Caki2 (cell line): ENCODE data around the gene GSTM5. TPM values are rescaled to one million over a fixed set of nuclear protein-coding genes. Genes with fewer than 3 reads are reported as not detected.
"Not testable (repeated sequence)": the region's sequence is repeated elsewhere in the genome, so short reads cannot be mapped to it uniquely, and the experiment has no call there.

Experiments
- DNase-seq: peaks from one replicate; pipeline ENCODE4 v3.0.0-alpha.2; 2015; ENCODE audit warnings: low read depth
- in situ Hi-C: cut with HindIII; loops from 2 replicates; pipeline ENCODE4 v1.10.0; 2016; ENCODE audit warnings: low sequenced_read_pairs, low pct_unique_long_range_greater_than_20kb, mixed read lengths
- total RNA-seq: library from RNA; depleted of rRNA; stranded (reverse); fragments of >200 nt; shearing (Covaris generic); gene quantifications from 2 replicates; pipeline ENCODE4 v1.2.3, GENCODE V29; 2014; ENCODE audit warnings: low replicate concordance

The GSTM5 gene
- total RNA-seq, 1 experiment from 2014 or later: not detected

DNA sequence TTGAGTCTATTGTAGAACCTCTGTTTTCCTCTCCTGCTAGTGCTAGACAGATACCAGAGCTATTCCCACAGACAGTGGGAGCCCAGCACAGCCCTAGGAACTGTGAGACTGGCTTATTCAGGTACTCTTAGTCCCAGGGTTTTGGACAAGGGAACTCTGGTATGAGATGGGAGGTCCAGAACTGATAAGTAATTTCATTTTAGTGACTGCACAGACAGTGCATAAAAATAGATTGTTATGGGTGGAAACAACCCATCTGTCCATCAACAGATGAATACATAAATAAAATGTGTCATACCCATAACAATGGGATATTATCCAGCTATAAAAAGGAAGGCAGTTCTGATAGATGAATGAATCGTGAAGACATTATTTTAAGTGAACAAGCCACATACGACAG is 42.7 kb downstream of the GSTM5 start:
- no peak for DNase-seq
- in situ Hi-C loops: no loop called here

DNA sequence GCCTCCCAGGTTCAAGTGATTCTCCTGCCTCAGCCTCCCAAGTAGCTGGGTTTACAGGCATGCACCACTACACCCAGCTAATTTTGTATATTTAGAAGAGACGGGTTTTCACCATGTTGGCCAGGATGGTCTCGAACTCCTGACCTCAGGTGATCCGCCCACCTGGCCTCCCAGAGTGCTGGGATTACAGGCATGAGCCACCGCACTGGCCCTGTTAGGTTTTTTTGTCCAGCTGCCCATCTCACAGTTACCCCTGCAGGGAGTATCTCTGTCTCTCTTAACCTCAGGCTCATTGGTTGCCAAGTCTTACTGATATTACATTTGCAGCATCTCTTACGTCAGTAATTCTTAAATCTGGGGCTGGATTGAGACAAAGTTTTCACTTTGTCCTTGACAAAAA is 44.3 kb downstream of the GSTM5 start:
- DNase-seq, in situ Hi-C loops: not testable (repeated sequence)

DNA sequence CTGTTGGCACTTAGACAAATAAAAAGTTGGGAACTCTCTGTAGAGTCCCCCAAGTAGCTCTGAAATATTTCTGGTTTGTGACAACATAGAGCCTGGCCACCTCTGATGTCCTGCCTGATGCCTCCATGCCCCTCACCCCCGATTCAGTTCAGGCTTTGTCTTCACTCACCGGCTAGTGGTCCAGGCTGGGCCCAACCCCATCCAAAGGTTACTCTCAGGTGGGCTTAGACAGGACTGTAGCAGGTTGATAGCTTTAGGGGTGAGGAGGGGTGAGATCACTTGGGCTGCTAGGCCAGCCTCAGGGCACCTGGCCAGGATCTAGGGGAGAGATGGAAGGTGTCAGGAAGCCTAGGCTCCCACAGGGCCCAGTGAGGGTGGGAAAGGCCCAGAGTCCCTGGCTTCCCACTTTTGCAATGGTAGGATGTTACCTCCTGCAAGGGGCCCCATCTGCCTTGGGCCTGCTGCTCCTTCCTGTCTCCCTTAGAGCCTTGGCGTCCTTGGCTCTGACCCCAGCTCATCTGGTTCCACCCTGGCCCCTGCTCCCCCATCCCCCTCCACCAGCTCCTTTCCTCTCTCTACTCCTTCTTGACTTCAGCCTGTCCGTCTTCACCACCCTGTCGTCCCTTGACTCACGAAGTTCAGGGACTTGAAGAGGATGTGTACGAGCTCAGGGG is 44.9 kb downstream of the GSTM5 start:
- in situ Hi-C loops: no loop called here
- no peak for DNase-seq

DNA sequence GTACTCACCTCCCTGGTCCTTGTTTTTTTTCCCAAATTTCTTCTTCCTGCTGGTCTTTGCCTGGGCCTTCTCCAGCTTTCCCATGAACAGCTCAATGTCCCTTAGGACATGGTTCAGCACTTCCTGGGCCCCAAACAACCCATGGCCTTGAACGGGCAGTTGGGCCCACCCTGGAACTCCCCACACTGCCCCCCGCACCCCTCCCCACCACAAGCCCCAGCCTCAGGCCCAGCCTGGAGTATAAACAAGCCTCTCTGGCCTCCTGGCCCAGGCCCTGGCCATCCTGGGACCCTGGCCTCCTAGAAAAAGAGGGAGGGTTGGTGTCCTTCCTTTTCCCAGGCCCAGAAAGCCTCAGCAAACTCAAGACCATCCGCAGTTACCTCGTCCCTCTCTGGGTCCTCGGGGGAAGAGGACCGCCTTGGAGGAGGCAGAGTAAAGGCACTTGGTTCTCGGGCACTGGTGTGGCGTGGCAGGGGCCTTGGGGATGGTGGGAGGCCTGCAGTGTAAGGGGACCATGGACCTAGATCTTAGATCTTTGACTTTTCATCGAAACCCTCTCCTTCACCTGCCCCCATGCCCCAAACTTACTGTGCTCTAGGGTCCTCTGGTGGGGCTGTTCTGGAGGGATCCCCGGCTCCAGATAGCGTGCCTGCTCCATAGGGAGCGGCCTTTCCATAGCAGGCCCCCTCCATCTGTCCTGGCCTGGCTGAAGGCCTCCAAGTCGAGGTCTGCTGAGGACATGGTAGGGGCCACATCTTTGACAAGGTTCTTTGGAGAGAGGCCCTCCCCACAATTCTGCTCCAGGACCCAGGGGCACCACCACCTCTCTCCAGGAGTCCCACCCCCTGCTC is 46.1 kb downstream of the GSTM5 start:
- DNase-seq: no peak
- in situ Hi-C loops: no loop called here

DNA sequence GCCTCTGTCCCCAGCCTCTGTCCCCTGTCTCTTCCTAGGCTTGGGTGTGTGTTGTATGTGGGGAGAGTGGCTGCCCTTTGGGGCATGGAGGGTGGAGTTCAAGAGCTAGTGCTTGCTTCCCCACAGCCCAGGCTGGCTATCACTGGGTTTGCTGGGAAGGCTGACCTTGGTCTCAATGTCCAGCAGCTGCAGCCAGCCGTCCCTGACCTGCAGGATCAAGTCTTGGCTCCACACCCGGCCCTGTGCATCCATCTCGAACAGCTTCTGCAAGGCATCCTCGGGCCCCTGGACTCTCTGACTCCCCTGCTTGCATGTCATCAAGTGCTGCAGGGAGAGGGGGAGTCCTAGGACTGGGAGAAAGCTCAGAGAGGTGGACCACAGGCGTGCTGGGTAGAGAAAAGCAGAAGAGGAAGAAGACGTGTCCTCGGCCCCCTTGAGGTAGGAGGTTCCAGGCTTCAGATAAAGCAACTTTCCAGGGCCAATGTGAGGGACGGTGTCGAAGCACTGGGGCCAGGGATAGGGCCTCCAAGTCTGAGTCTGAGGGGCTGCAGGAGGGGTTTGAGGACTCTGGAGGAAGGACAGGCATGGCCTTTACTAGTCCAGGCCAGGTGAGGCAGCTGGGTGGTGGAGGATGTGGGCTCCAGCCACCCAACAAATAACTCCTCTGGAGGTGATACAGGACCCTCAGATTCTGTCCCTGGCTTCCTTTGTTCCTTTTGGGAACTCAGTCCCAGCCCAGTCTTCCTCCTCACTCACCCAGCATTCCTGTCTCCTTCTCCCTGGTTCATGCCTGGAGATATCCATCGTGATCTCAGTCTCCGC is 47.7 kb downstream of the GSTM5 start:
- in situ Hi-C loops: no loop called here
- DNase-seq: no peak

DNA sequence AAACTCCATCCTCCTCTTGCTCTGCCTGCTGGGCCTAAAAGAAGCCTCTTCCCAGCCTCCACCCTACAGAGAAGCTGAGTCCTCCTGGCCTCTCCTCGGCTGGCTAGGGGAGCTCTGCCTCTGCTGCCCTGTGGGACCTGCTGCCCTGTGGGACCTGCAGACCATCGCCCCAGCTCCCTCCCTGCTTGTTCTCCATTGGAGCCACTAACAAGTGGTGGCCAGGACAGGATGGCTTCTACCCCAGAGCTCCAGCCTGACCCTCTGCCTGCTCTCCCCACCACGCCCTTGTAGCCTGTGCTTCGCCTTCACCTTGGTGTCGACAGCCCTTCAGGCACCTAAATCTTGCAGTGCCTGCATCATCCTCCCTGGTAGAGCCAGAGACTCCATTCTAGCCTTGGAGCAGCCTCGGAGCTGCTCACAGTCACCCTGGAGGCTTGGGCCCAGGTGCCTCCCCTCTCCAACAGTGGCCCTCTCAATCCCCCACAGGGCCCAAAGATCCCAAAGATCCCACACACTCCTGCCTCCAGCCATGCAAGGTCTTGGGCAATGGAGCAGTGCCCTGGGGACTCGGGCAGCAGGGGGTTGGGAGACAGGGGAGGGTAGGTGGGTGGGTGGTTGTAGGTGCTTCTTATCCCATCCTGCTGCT is 48.7 kb downstream of the GSTM5 start:
- no peak for DNase-seq
- in situ Hi-C loops: no loop called here

DNA sequence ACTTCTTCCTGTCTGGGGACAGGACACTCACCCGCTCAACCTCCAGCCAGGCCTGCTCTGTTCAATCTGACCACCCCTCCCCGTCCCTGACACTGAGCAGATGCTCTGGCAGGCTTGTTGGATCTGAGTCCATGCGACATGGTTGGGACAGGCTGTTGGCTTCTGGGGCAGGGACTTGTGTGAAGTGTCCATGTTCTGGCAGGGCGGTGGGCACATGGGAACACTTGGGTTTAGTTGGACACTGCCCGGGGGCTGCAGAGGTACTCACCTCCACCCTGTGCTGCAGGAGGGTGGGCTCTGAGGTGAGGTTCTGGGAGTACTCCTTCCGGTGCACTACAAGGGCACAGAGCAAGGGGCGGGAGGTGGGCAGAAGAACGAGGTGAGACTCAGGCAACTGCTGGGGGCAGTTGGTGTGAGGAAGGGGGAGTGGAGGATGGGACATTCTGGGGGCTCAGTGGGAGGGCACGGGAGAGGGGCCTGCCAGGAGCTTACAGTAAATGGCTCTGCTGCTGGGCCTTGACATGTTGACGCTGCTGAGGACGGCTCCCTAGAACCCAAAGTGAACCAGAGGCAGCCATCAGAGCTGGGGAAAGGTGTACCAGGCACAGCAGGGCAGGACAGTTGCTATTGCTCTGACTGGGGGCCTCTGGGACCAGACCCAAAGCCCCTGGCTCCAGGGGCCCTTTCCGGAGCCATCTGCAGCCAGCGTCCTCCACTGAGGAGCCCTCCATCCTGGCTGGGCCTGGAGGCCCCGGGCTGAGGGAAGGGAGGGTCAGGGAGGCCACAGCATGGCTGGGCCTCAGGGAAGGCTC is 49.4 kb downstream of the GSTM5 start:
- DNase-seq: no peak
- in situ Hi-C loops: no loop called here

DNA sequence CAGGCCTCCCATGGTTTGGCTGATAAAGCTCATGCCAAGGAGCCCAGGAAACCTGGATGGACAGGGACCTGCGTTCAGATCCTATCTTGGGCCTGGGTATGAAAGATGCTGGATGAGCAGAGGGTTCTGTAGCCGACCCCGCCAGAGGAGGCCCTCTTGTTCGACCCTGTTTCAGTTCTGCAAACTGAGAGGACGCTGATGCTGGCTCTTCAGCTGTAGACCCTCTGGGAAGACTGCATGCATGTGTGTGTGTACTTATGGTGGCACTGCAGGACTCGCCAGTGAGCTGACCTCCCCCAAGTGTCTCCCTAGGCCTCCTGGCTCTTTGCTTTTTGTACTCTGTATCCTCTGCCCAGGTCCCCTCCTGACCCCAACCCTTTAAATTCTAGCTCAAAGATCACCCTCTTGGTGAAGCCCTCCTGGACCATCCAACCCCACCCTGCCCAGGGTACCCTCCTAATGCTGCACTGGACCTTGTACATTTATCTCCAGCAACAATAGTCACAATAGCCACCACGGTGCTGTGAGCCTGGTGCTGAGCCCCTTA is 50.1 kb downstream of the GSTM5 start:
- in situ Hi-C loops: no loop called here
- DNase-seq: no peak

DNA sequence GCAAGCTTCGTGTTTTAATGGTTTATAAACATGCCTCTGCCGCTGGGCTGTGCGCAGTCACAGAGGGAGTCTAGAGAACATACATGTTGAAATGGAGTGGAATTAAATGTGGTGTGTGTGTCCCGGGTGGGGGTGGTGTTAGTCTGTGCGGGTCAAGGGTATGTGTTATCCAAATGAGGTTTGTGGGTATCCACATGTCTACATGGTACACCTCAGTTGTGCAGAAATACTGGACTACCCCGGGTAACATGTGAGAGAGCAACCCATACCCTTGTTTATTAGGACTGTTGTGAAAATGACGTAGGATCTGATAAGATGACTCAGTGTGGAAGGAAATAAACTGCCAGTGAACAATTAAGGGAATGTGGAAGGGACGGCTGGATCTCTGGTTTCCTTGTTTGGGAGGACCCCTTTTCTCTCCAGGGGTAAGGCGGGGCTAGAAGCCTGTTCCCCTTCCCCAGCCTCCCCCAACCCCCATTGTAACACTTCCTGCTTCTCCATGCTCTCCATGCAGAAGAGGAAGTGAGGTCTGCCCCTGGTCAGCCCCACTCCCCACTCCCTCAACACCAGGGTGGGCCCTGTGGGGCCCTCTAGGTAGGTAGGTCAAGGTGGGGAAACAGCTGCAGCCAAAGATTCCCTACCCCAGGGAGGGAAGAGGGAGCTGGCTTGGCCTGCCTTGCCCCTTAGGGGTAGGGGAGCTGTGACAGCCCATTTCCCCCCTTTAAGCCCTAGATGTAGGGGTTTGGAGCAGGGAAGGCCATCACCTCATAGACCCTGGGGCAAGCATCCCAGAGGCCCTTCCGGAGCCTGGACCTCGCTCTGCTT is 51.0 kb downstream of the GSTM5 start:
- in situ Hi-C loops: no loop called here
- DNase-seq: no peak

DNA sequence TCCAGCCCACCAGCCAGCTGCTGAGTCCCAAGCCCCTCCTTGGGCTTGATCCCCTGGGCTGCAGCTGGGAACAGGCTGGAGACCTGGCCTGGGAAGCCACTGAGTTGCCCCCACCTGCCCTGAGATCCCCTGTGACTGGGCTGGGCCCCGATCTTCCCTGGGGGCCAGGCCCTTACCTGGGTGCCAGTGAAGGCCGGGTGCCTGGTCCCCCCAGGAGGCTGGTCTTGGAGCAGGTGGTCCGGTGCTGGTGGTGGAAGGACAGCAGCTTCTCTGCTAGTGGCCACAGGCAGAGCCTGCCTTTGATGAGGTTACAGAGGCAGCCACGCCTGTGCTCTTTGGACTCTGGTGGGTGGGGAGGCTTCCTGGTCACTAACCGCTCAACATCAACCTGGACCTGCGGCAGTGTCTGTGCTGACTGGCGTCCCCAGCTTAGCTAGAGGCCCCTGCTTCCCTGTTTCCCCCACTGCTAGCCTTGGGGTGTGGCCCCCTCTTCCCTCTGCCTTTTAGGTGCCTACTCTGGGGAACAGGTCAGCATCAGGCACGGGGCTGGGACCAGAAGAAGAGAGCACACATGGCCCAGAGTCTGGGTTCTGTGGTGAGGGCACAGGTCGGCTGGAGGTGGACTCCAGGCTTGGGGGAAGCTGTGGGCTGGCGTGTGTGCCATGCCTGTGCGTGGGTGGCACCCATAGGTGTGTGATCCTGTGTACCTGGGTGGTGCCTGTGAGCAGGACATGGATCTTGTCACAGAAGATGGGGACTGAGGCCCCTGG is 51.8 kb downstream of the GSTM5 start, which contains the start of gene EPS8L3:
EPS8L3 (minus strand) TSS at position 278 of the 770 bp plus-strand sequence. CDS start 2,174 bp downstream, outside the sequence.
- in situ Hi-C loops: no loop called here
- DNase-seq: no peak

DNA sequence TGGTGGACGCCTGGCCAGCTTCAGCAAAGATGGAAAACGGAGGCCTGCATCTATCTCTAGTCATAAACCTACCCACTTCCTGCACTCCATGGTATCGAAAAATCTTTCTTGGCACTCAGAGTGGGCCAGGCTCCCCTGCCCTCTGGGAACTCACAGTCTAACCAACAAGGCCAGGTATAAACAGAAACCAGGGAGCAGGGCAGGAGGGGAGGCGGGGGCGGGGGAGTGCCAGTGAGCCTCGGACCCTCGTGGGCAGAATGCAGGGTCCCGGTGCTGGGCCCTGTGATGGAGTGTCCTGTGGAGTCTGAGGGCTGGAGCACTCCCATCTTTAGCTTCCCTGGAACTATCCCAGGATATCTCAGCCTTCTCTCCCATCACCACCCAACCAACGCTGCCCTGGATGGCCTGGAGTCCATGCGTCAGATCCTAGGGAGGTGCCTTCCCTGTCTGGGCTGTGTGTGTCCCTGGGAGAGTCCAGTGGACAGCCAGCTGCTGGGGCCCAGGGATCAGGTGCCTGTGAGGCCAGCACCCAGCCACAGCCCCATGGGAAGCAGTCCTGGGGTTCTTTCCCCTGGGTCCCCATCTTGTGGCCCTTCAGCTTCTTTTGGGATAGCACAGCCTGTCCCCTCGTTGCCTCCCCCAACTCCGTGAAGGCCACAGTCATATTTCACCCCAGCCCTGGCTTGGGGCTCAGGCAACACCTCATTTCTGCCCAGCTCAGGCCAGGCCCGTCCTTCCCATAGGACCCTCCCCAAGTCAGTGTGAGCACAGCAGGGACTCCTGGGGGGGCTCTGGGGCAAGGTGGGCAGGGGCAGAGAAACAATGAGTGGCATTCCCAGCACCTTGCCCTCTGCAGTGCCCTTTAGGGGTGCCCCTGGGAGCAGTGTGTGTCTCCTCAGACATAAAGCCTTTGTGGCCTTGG is 52.8 kb downstream of the GSTM5 start:
- in situ Hi-C loops: no loop called here
- DNase-seq: no peak

DNA sequence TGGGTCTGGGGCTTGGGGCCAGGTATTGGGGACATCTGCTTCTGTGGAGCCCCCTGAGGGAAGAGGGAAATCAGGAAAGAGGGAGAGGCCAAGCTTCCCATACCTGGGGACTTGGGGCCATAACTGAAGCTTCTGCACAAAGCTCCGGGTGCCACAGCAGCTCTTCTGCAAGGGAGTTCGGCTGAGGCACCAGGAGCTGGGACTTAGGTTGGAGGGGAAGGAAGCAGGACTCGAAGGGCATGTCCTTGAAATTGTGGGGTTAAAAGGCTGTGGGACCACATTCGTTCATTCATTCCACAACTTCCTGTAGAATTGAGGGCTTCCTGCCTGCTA is 53.4 kb downstream of the GSTM5 start:
- in situ Hi-C loops: no loop called here

DNA sequence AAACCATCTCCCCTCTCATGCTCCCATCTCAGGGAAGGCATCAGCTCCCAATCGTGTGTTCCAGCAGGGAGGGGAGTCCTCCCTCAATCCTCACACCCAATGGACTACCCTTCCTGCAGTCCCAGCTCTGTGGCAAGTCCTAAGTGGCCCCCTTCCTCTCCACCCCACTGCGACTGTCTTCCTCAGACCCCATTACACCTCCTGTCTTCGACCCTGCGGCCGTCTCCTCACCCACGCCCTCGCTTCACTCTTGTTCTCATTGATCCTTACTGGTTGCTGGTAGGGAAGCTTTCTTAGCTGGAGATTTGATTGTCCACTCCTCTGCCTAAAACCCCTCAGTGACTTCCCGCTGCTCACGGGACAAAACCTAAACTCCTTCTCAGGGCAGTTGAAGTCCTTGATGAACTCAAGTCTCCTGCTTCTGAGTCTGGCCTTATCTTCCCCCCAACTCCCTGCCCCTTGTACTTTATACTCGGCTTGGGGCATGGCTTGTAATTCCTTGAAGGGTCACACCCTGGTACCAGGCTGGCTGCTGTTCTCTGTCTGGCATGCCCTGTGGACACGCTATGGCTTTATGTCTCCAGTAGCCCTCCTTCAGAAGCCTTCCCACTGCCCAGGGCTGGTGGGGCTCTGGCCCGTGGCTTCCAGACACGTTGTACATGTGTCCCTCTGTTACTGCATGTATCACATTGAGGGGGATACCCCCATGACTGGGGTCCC is 54.0 kb downstream of the GSTM5 start:
- no peak for DNase-seq
- in situ Hi-C loops: no loop called here

More for the DNA sequence above, 53.4 kb downstream of the GSTM5 start:
- no peak for DNase-seq

DNA sequence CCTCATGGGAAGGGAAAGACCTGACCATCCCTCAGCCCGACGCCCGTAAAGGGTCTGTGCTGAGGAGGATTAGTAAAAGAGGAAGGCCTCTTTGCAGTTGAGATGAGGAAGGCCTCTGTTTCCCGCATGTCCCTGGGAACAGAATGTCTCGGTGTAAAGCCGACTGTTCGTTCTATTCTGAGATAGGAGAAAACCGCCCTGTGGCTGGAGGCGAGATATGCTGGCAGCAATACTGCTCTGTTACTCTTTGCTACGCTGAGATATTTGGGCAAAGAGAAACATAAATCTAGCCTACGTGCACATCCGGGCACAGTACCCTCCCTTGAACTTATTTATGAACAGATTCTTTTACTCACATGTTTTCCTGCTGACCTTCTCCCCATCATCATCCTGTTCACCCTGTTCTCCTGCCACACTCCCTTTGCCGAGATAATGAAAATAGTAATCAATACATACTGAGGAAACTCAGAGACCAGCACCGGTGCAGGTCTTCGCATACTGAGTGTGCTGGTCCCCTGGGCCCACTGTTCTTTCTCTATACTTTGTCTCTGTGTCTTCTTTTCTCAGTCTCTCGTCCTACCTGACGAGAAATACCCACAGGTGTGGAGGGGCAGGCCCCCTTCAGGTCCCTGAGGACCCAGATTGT is 55.1 kb downstream of the GSTM5 start:
- in situ Hi-C loops, DNase-seq: not testable (repeated sequence)
